ENCODE data around the gene ZFAND3. TPM values are rescaled to one million over a fixed set of nuclear protein-coding genes. Genes with fewer than 3 reads are reported as not detected.

Gene ZFAND3
- total RNA-seq, 6 experiments from 2014 or later = 75.2 to 93.2 (median 87.0) TPM

DNA sequence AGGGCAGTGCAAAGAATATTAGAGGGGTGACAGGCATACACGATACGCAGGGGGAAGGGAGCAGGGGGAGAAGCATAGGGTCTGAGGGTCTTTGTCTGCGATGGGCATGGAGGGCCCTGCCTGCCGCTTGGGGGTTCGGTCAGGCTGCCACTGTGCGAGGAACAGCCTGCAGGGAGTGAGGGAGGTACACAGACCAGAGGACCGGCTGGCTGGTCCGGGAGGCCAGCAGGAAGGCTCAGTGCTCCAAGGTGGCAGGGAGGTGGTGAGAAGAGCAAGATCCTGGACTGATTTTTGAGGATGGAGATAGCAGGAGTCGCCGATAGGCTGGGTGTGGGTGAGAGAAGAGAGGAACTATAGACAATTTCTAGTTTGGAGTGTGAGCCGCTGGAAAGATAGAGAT is 338.4 kb downstream of the ZFAND3 start:
- H3K4me3 Mint-ChIP-seq = no peak overlapping the region
- H3K9me3 Mint-ChIP-seq = peaks cover 5% of the 10 kb centered on the region; the same call in 1 of the 2 replicates
- H3K27ac Mint-ChIP-seq = peak overlapping the region; percentile 43; the same call in 1 of the 2 replicates
- H3K4me1 Mint-ChIP-seq (ENCODE audit: low read depth) = peaks cover 17% of the 10 kb centered on the region
- H3K27me3 Mint-ChIP-seq (ENCODE audit: insufficient read depth) = peaks cover 10% of the 10 kb centered on the region
- peaks cover 34% of the 10 kb centered on the region for H3K36me3 Mint-ChIP-seq (ENCODE audit: low read depth)
- DNase-seq = no peak
- no peak for TF ChIP-seq CTCF (IDR thresholded peaks at IDR 0.05)

- no peak overlapping the region for H3K27ac Mint-ChIP-seq
- peaks cover 32% of the 10 kb centered on the region for H3K36me3 Mint-ChIP-seq (ENCODE audit: low read depth)
- peaks cover 12% of the 10 kb centered on the region for H3K27me3 Mint-ChIP-seq (ENCODE audit: insufficient read depth)
- DNase-seq = no peak
- no peak for TF ChIP-seq CTCF (IDR thresholded peaks at IDR 0.05)
- peaks cover 5% of the 10 kb centered on the region; the same call in 1 of the 2 replicates for H3K9me3 Mint-ChIP-seq
- H3K4me1 Mint-ChIP-seq (ENCODE audit: low read depth) = peaks cover 17% of the 10 kb centered on the region
- H3K4me3 Mint-ChIP-seq = peak overlapping the region; percentile 8; the same call in 1 of the 2 replicates
Observed at GRCh38 chr6:38158762-38159350, 339.3 kb downstream of the ZFAND3 start.

- peaks cover 17% of the 10 kb centered on the region for H3K4me1 Mint-ChIP-seq (ENCODE audit: low read depth)
- no peak for DNase-seq
- no peak overlapping the region for H3K4me3 Mint-ChIP-seq
- peaks cover 32% of the 10 kb centered on the region for H3K36me3 Mint-ChIP-seq (ENCODE audit: low read depth)
- TF ChIP-seq CTCF (IDR thresholded peaks at IDR 0.05) = no peak
- H3K27ac Mint-ChIP-seq = no peak overlapping the region
- H3K27me3 Mint-ChIP-seq (ENCODE audit: insufficient read depth) = peaks cover 12% of the 10 kb centered on the region
- H3K9me3 Mint-ChIP-seq = peaks cover 5% of the 10 kb centered on the region; the same call in 1 of the 2 replicates
Observed at GRCh38 chr6:38159596-38159995, 340.1 kb downstream of the ZFAND3 start.

GRCh38 chr6:38160831-38161230 is 341.3 kb downstream of the ZFAND3 start:
- no peak for TF ChIP-seq CTCF (IDR thresholded peaks at IDR 0.05)
- Mint-ChIP-seq H3K27me3 (ENCODE audit: insufficient read depth) (peaks cover 12% of the 10 kb centered on the region), H3K4me1 (ENCODE audit: low read depth) (peaks cover 5% of the 10 kb centered on the region), H3K27ac (no peak overlapping the region), H3K9me3 (peaks cover 5% of the 10 kb centered on the region; the same call in 1 of the 2 replicates), H3K4me3 (no peak overlapping the region), H3K36me3 (ENCODE audit: low read depth) (peaks cover 32% of the 10 kb centered on the region)
- DNase-seq = no peak

- DNase-seq = no peak
- Mint-ChIP-seq H3K27me3 (ENCODE audit: insufficient read depth) (peaks cover 12% of the 10 kb centered on the region), H3K4me3 (no peak overlapping the region), H3K27ac (no peak overlapping the region), H3K9me3 (peaks cover 5% of the 10 kb centered on the region; the same call in 1 of the 2 replicates), H3K4me1 (ENCODE audit: low read depth) (peaks cover under 1% of the 10 kb centered on the region; the same call in 1 of the 2 replicates), H3K36me3 (ENCODE audit: low read depth) (peaks cover 32% of the 10 kb centered on the region)
- TF ChIP-seq CTCF (IDR thresholded peaks at IDR 0.05) = no peak
Observed at GRCh38 chr6:38161331-38161730, 341.8 kb downstream of the ZFAND3 start.
